PFSK-1 (cell line): ENCODE results near the gene EMCN.

Experiments used
- FOXP2 ChIP-seq: optimal IDR thresholded peaks from 2 replicates; pipeline ENCODE3; 2011; ENCODE audit warnings: borderline replicate concordance, control low read depth, inconsistent platforms; ENCODE audit not compliant: insufficient read depth; ENCODE audit errors: extremely low read length, extremely low read depth
- POLR2AphosphoS5 ChIP-seq: IDR thresholded peaks from 2 replicates; pipeline ENCODE4 v1.6.1; 2012; ENCODE audit warnings: low read depth, mild to moderate bottlenecking, control low read depth, low read length, moderate library complexity
- REST ChIP-seq, 2 experiments: IDR thresholded peaks; 2 replicates each; pipeline versions ENCODE4 v1.6.1 to v1.8.0; 2011 to 2012; ENCODE audit warnings: low read depth in 2 of 2, low read length in 2 of 2, control low read depth in 1 of 2, inconsistent platforms in 1 of 2, mild to moderate bottlenecking in 1 of 2, moderate library complexity in 1 of 2; ENCODE audit not compliant: insufficient read depth in 1 of 2
- SIN3A ChIP-seq: IDR thresholded peaks from 2 replicates; pipeline ENCODE4 v1.6.1; 2012; ENCODE audit warnings: mild to moderate bottlenecking, low read length, moderate library complexity, borderline replicate concordance; ENCODE audit not compliant: insufficient read depth
- TAF1 ChIP-seq: IDR thresholded peaks from 2 replicates; pipeline ENCODE4 v1.6.1; 2012; ENCODE audit warnings: low read length, control low read depth, borderline replicate concordance; ENCODE audit not compliant: insufficient read depth

EMCN gene

GRCh38 chr4:100495074-100495473, 22.7 kb downstream of the EMCN start:
- no peak for TF ChIP-seq POLR2AphosphoS5
- TF ChIP-seq SIN3A, result no peak
- no peak for TF ChIP-seq REST (IDR thresholded peaks at IDR 0.05; ENCODE audit: insufficient read depth in 1 of 2, low read depth in 2 of 2, low read length in 2 of 2)
- TF ChIP-seq FOXP2, result no peak
- TF ChIP-seq TAF1, result no peak

- TF ChIP-seq TAF1 (no peak), SIN3A (no peak)
Measured at GRCh38 chr4:100494166-100494565, 23.7 kb downstream of the EMCN start.

GRCh38 chr4:100493756-100494155, 24.1 kb downstream of the EMCN start:
- TF ChIP-seq POLR2AphosphoS5 (no peak), REST (IDR thresholded peaks at IDR 0.05; ENCODE audit: insufficient read depth in 1 of 2, low read depth in 2 of 2, low read length in 2 of 2) (no peak), TAF1 (no peak), SIN3A (no peak), FOXP2 (no peak)

GRCh38 chr4:100492129-100492528, 25.7 kb downstream of the EMCN start:
- TF ChIP-seq REST (IDR thresholded peaks at IDR 0.05; ENCODE audit: insufficient read depth in 1 of 2, low read depth in 2 of 2, low read length in 2 of 2) (no peak), FOXP2 (no peak), TAF1 (no peak), POLR2AphosphoS5 (no peak), SIN3A (no peak)

GRCh38 chr4:100489305-100489704, 28.5 kb downstream of the EMCN start:
- TF ChIP-seq REST (IDR thresholded peaks at IDR 0.05; ENCODE audit: insufficient read depth in 1 of 2, low read depth in 2 of 2, low read length in 2 of 2) (no peak), FOXP2 (no peak), POLR2AphosphoS5 (no peak), SIN3A (no peak), TAF1 (no peak)
